Measurements from ENCODE around the gene KCNB1. TPM values are rescaled to one million over a fixed set of nuclear protein-coding genes. Genes with fewer than 3 reads are reported as not detected.

KCNB1 gene
- total RNA-seq, 2 donors from 2014 or later = not detected

DNA sequence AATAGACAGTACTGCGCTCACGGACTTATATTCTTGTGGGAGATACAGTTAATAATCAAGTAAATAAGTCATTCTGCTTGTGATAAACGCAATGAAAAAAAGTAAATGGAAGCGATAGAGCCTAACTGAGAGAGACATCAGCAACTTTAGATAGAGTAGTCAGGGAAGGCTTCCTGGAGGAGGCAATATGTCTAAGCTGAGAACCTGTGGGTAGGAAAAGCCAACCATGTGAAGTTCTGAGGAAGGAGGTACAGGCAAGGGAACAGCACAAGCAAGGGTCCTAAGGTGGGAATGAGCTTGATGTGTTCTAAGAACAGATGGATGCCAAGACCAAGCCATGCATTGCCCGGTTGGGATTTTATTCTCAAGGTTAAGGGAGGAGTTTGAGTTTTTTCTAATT lies 7.2 kb upstream of the KCNB1 start:
- H3K4me3 Mint-ChIP-seq = no peak overlapping the region
- H3K27ac Mint-ChIP-seq = no peak overlapping the region
- H3K4me1 Mint-ChIP-seq (ENCODE audit: low read depth) = peaks cover 2% of the 10 kb centered on the region
- ATAC-seq (replicated peaks in 1 of 2) = no peak
- H3K27me3 Mint-ChIP-seq (ENCODE audit: low read depth) = peaks cover 62% of the 10 kb centered on the region
- H3K9me3 Mint-ChIP-seq = peaks cover 4 to 5% of the 10 kb centered on the region in 2 donors
- H3K36me3 Mint-ChIP-seq (ENCODE audit: insufficient read depth in 2 of 2) = peaks cover 0 to 2% of the 10 kb centered on the region in 2 donors
- no peak for DNase-seq

DNA sequence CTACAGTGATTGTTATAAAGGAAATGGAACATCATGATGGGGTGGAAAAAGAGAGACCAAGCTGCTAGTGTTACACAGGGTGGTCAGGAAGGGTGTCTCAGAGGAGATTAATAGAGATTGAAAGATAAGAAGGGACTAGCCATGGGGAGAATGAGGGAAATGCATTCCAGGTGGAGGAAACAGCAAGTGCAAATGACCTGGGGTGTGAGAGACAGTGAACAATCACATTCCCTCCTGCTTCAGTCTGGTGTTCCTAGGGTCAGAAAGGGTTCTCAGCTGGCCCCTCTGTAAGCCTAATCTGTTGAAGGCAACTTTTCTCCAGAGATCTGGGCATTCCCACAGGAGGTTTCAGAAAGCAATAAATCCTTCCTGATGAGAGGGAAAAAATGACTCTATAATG lies 3.6 kb upstream of the KCNB1 start:
- no peak overlapping the region for H3K27ac Mint-ChIP-seq
- peaks cover 1 to 2% of the 10 kb centered on the region in 2 donors for H3K9me3 Mint-ChIP-seq
- H3K36me3 Mint-ChIP-seq (ENCODE audit: insufficient read depth in 2 of 2) = peaks cover 0 to 2% of the 10 kb centered on the region in 2 donors
- H3K4me1 Mint-ChIP-seq (ENCODE audit: low read depth) = peaks cover 11% of the 10 kb centered on the region
- no peak overlapping the region for H3K4me3 Mint-ChIP-seq
- peaks cover 65% of the 10 kb centered on the region for H3K27me3 Mint-ChIP-seq (ENCODE audit: low read depth)
- ATAC-seq (replicated peaks in 1 of 2) (no peak), DNase-seq (no peak)

DNA sequence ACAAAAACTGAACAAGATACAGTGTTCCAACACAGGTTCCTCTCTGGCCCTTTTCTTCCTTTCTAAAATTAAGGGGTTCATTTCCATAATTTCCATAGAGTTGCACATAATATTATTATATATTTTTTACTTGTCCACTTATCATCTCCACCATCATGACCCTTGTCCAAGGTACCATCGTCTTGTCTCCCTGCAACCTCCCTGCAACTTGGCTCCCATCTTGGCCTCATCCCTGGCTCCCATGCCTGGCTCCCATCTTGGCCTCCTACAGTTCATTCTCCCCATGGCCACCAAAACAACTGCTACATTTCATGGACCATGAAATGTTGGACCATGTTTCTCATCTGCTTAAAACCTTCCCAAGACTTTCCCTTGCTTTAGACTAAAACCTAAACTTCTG lies 3.1 kb upstream of the KCNB1 start:
- Mint-ChIP-seq H3K27ac (no peak overlapping the region), H3K4me3 (no peak overlapping the region), H3K9me3 (peaks cover 1 to 2% of the 10 kb centered on the region in 2 donors), H3K4me1 (ENCODE audit: low read depth) (peaks cover 11% of the 10 kb centered on the region), H3K27me3 (ENCODE audit: low read depth) (peaks cover 70% of the 10 kb centered on the region), H3K36me3 (ENCODE audit: insufficient read depth in 2 of 2) (peaks cover 0 to 2% of the 10 kb centered on the region in 2 donors)
- ATAC-seq (replicated peaks in 1 of 2) = no peak
- DNase-seq = no peak

DNA sequence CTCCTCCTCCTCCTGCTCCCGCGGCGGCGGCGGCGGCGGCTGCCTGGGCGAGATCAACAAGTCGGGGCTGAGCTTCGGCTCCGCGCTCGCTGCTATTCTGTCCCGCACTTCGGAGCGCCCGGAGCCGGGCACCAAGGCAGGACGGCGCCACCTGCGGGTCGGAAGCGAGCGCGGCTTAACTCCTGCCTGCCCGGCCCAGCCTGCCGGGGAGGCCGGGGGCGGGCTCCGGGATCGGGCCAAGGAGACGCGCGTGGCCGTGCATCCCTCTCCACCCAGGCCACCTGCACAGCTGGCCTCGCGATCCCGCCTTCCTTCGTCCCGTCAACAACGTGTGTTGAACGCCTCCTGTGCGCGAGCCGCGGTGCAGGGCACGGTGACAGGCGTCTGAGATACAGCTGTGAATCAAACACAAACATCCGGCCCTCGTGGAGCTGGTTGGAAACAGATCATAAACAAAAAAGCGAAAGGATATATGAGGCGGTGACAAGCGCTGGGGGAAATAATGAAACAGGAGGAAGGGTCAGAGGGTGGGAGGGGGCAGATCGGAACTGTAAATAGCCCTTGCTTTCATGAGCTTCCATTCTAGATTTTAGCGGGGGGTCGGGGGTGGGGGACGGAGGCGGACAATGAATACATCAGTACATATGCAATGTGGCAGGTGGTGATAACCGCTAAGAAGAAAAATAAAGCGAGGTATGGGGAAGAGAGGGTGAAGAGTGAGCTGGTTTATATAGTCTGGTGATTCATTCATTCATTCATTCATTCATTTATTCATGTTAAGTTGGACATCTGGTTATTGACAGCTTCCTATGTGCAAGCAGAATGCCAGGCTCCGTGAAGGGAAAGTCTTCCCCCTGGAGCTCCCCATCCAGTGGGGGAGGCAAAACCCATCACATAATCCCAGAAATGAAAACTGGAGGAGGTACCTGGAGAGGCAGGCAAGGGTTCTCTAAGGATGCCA lies 2.0 kb upstream of the KCNB1 start:
- DNase-seq = peak; percentile 80 to 81
- Mint-ChIP-seq H3K9me3 (peaks cover 0 to 1% of the 10 kb centered on the region in 2 donors), H3K36me3 (ENCODE audit: insufficient read depth in 2 of 2) (no peaks in the 10 kb centered on the region), H3K27ac (no peak overlapping the region), H3K4me1 (ENCODE audit: low read depth) (peaks cover 11% of the 10 kb centered on the region), H3K4me3 (peak overlapping the region; percentile 75 to 87), H3K27me3 (ENCODE audit: low read depth) (peaks cover 73% of the 10 kb centered on the region)
- ATAC-seq (replicated peaks in 1 of 2) = peak; percentile 96

DNA sequence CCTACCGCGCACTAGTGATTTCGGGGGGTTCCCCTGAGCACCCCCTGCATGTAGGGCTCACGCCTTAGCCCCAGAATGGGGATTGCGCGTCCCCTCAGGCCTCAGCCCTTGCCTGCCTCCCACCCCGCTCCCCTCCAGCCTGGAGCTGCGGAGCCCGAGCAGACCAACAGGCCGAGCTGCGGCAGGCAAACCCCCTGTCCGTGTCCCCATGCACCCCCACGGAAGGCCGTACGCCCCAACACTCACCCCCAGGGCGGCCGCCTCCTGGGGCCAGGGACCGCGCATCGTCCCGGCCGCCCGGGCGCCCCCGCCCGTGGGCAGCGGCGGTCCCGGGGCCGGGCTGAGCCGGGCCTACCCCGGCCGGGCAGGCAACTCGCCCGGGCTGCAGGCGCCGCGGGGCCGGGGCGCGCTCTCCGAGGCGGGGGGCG lies 1.2 kb upstream of the KCNB1 start:
- Mint-ChIP-seq H3K36me3 (ENCODE audit: insufficient read depth in 2 of 2) (no peaks in the 10 kb centered on the region), H3K27me3 (ENCODE audit: low read depth) (peaks cover 73% of the 10 kb centered on the region), H3K4me3 (peak overlapping the region in 1 of 2 donors; percentile 23), H3K27ac (no peak overlapping the region), H3K9me3 (no peaks in the 10 kb centered on the region), H3K4me1 (ENCODE audit: low read depth) (peaks cover 11% of the 10 kb centered on the region)
- ATAC-seq (replicated peaks in 1 of 2) (peak; percentile 29 to 38), DNase-seq (no peak)

DNA sequence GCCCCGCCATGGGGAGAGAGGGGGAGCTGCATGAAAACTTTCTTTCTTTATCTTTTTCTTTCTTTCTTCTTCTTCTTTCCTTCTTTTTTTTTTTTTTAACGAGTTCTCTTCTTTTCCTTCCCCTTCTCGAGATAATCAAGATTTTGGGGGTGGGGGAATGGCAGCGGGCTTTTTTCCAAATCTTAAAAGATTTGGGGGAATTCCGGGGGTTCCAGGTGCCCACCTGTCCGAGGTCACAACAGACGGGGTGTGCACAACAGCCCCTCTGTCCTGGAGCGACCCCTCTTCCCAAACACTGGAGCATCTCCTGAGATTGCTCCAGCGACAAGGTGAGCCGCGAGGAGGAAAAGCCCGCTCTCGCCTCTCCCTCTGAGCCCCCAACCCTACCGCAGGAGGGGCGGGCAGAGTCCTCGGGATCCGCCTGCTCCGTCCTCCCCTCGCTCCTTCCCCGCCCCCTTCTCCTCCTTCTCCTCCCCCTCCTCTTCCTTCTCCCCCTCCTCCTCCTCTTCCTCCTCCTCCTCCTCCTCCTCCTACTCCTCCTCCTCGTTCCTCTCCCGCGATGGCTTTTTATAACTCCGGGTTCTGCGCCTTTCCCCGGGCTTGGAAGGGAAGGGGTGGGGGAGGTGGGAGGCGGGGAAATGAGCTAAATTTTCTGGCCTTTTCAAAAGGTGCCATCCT lies 689 bp upstream of the KCNB1 start:
- DNase-seq (no peak), ATAC-seq (replicated peaks in 1 of 2) (no peak)
- H3K9me3 Mint-ChIP-seq = no peaks in the 10 kb centered on the region
- peaks cover 11% of the 10 kb centered on the region for H3K4me1 Mint-ChIP-seq (ENCODE audit: low read depth)
- peaks cover 79% of the 10 kb centered on the region for H3K27me3 Mint-ChIP-seq (ENCODE audit: low read depth)
- no peak overlapping the region for H3K27ac Mint-ChIP-seq
- H3K4me3 Mint-ChIP-seq = peak overlapping the region in 1 of 2 donors; percentile 34
- no peaks in the 10 kb centered on the region for H3K36me3 Mint-ChIP-seq (ENCODE audit: insufficient read depth in 2 of 2)

DNA sequence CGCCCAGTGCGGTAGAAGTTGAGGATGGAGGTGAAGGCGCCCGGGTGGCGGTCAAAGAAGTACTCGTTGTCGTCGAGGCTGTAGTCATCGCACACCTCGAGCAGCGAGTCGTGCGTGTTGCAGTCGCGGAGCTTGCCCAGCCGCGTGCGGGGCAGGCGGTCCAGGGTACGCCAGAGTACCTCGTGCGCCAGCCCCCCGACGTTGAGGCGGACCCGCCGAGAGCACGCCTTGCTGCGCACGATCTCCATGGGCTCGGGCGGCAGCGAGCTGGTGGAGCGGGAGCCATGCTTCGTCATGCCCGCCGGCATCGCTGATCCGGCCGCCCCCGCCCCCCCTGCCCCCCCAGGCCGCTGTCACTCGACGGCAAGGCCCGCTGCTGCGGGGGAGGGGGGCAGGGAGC lies 295 bp downstream of the KCNB1 start:
- DNase-seq (no peak), ATAC-seq (replicated peaks in 1 of 2) (no peak)
- H3K4me1 Mint-ChIP-seq (ENCODE audit: low read depth) = peaks cover 11% of the 10 kb centered on the region
- H3K27me3 Mint-ChIP-seq (ENCODE audit: low read depth) = peaks cover 78% of the 10 kb centered on the region
- H3K4me3 Mint-ChIP-seq = no peak overlapping the region
- no peaks in the 10 kb centered on the region for H3K36me3 Mint-ChIP-seq (ENCODE audit: insufficient read depth in 2 of 2)
- no peaks in the 10 kb centered on the region for H3K9me3 Mint-ChIP-seq
- no peak overlapping the region for H3K27ac Mint-ChIP-seq

DNA sequence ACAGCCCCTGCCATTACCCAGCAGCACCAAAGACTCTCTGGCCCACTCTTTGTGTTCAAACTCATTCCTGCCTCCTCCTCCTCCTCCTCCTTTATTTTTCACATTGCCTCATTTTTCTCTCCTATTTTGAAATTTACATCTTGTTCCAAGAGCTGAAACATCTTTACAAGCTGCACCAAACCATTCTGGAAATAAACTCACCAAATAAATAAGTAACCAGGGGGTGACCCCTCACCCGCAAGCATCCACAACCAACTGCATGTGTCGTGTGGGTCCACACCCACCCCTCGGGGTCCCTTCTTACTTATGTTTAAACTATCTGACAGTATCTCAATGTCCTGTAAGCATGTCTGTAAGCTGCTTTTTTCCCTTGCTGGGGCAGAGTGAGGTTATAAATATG lies 1.4 kb downstream of the KCNB1 start:
- Mint-ChIP-seq H3K27ac (no peak overlapping the region), H3K27me3 (ENCODE audit: low read depth) (peaks cover 72% of the 10 kb centered on the region), H3K4me1 (ENCODE audit: low read depth) (peaks cover 11% of the 10 kb centered on the region), H3K36me3 (ENCODE audit: insufficient read depth in 2 of 2) (no peaks in the 10 kb centered on the region), H3K9me3 (no peaks in the 10 kb centered on the region), H3K4me3 (no peak overlapping the region)
- DNase-seq (no peak), ATAC-seq (replicated peaks in 1 of 2) (no peak)

DNA sequence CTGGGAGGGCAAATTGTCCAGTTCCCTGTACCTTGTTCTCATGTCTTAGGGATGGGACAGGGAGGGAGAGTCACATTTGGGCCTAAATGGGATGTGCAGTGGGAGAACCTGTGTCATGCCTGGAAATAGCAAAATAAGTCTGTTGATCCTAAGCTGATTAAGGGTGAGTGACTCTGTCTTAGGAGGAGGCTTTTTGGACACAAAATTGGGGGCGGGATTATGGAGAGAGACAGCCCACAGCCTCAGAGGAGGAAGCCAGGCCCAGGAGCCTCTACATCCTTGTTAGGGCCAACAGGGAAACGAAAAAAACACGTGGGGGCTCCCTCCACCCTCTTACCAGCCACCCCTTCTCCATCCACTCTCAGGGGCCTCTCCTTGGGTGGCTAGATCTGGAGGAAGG lies 2.2 kb downstream of the KCNB1 start:
- Mint-ChIP-seq H3K27ac (no peak overlapping the region), H3K27me3 (ENCODE audit: low read depth) (peaks cover 66% of the 10 kb centered on the region), H3K9me3 (no peaks in the 10 kb centered on the region), H3K4me1 (ENCODE audit: low read depth) (peaks cover 11% of the 10 kb centered on the region), H3K4me3 (no peak overlapping the region), H3K36me3 (ENCODE audit: insufficient read depth in 2 of 2) (no peaks in the 10 kb centered on the region)
- no peak for DNase-seq
- ATAC-seq (replicated peaks in 1 of 2) = no peak

DNA sequence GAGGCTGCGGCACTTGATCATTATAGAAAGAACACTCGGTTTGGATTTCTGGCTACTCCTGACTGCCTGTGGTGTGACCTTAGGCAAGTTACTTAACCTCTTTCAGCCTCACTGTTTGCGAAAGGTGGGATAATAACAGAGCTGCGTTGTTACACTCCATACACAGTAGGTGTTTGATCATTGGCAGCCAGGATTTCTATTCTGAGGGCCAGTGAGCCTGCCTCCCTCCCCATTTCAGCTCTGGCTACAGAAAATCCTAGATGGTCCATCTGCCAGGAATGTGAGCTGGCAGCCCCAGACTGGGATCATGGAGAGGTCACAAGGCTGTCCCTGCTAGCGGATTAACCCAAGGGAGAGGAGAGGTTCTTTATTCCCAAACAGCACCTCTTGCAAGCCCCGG lies 2.7 kb downstream of the KCNB1 start:
- DNase-seq (no peak), ATAC-seq (replicated peaks in 1 of 2) (no peak)
- peaks cover 10% of the 10 kb centered on the region for H3K4me1 Mint-ChIP-seq (ENCODE audit: low read depth)
- no peak overlapping the region for H3K27ac Mint-ChIP-seq
- no peaks in the 10 kb centered on the region for H3K9me3 Mint-ChIP-seq
- no peak overlapping the region for H3K4me3 Mint-ChIP-seq
- H3K27me3 Mint-ChIP-seq (ENCODE audit: low read depth) = peaks cover 67% of the 10 kb centered on the region
- no peaks in the 10 kb centered on the region for H3K36me3 Mint-ChIP-seq (ENCODE audit: insufficient read depth in 2 of 2)

DNA sequence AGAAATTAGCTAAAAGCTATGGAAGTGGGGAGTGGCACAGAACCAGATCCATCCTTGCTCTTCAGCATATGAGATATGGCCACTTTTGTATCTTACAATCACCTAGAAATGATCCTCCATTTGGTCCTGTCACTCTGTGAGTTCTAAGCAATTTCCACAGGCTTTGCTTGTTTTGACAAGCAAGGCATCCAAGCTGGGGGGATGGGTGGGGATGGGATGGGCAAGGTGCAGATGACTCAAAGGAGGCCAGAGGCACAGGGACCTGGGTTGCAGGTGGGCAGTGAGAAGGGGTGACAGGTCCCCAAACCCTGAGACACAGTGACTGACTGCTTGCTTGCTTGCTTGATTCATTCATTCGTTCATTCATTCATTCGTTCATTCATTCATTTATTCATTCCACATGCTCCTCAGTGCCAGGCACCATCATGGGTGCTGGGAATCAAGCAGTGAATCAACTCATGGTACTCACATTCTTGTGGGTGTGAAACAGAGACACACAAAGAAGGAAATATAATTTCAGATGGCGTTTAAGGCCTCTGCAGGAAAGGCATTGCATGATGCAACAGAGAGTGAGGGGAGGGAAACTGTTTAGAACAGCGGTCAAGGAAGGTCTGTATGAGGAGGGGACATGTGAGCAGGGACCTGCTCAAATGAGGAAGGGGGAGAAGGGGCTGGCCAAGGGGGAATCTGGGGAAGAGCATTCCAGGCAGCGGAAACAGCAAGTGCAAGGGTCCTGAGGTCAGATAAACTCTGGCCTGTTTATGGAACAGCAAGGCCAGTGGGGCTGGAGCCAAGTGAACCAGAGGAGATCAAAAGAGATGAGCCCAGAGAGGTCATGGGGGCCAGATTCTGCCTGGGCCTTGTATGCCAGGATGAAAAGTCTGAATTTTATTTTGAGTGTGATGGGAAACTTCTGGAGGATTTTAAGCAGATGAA lies 3.4 kb downstream of the KCNB1 start:
- Mint-ChIP-seq H3K9me3 (no peaks in the 10 kb centered on the region), H3K27me3 (ENCODE audit: low read depth) (peaks cover 67% of the 10 kb centered on the region), H3K36me3 (ENCODE audit: insufficient read depth in 2 of 2) (no peaks in the 10 kb centered on the region), H3K4me1 (ENCODE audit: low read depth) (peaks cover 2% of the 10 kb centered on the region), H3K4me3 (no peak overlapping the region), H3K27ac (no peak overlapping the region)
- ATAC-seq (replicated peaks in 1 of 2) (no peak), DNase-seq (no peak)

DNA sequence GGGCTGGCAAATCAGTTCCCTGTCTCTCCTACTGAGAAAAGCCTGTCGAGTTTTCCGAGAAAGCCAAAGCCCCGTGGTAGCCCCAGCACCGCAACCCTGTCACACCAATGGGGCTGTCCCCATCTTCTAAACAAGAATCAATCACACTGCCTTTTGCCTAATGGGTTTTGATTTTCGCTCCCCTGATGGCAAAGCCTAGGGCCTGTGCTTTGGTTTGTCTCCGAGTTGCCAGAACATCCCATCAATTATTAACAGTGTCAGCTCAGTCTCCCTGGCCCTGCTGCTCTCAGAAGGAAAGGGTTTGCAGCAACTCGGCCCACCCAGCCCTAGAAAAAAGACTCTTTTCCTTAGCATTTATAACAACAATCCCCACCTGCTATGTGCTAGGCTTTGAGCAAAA lies 4.2 kb downstream of the KCNB1 start:
- Mint-ChIP-seq H3K36me3 (ENCODE audit: insufficient read depth in 2 of 2) (no peaks in the 10 kb centered on the region), H3K9me3 (no peaks in the 10 kb centered on the region), H3K27me3 (ENCODE audit: low read depth) (peaks cover 69% of the 10 kb centered on the region), H3K27ac (no peak overlapping the region), H3K4me1 (ENCODE audit: low read depth) (no peaks in the 10 kb centered on the region), H3K4me3 (no peak overlapping the region)
- no peak for DNase-seq
- ATAC-seq (replicated peaks in 1 of 2) = no peak
